Stimulated activated CD8-positive, alpha-beta memory T cell treated with anti-CD3 and anti-CD28 coated beads, Interleukin-4, amount 100 ng/mL, for 1 hour (primary cell): ENCODE results near the gene FAM163B.
"Not testable (repeated sequence)": the region's sequence is repeated elsewhere in the genome, so short reads cannot be mapped to it uniquely, and the experiment has no call there.

Experiments used
- DNase-seq, 2 donors: peaks; one replicate each; pipeline ENCODE4 v3.0.0-alpha.2; 2020; ENCODE audit warnings: low read depth in 2 of 2, low spot score in 1 of 2

FAM163B gene

DNA sequence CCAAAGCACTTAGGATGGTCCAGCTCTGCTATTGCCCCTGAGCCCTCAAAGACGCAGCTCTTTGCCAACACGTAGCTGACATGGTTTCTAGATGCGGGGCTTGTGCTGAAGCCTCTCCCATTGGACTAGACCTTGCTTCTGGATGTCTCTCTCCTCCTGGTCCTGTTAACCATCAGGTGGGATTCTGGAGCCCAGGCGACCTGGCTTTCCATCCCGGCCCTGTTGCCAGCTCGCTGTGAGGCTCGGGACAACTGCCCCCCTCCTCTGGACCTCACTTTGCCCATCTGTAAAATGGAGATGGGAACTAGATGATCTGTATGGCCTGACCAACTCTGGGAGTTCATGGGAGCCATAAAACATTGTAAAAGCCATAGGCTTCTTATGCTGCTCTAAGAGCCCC, 31.0 kb upstream of the FAM163B start:
- no peak for DNase-seq

DNA sequence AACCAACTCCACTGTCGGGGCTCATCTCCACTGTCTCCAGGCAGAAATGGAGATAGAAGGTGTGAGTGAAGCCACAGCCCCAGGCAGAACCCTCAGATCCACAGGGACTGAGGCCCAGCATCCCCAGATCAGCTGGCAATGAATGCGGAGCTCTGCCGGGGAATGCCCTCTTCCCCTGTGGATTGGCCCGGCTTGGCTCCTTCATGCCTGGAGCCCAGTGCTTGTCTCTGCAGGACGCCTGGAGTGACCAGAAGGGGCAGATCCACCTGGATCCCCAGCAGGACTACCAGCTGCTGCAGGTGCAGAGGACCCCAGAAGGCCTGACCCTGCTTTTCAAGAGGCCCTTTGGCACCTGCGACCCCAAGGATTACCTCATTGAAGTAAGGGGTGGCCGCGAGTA, 30.4 kb upstream of the FAM163B start:
- DNase-seq = no peak

DNA sequence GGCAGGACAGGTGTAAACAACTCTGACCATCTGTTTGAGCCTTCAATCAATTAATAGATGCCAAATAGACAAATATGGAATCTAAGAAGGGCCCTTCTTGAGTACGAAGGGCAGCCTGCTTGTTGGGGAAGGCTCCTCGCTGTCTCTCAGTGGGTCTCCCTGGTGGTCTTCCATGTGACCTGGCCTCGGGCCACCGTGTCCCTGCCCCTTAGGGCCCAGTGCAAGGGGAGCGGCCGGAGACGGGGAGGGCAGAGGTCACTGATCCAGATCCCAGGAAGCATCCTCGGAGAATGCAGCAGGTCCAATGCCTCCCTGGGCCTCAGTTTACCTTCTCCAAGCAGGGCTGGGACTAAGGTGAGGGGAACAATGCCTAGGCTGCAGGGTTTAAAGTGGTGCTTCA, 29.5 kb upstream of the FAM163B start:
- no peak for DNase-seq

DNA sequence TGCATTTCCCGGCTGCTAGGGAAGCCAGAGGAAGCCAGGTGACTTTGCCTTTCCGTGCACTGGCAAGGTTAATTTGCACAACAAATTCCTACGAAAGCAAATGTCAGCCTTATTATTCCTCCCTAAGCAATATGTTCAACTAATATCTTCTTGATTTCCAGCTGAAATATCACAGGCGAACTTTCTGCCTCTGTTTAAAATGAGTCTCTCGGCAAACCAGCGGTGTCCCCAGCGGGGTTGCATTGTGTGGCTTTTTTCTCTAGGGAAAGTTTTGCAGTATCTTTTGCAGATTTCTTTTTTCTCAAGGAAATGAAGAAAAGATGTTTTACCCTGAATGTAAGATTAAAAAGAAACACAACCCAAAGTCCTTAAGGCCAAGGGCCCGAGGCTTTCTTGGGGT, 28.9 kb upstream of the FAM163B start:
- no peak for DNase-seq

DNA sequence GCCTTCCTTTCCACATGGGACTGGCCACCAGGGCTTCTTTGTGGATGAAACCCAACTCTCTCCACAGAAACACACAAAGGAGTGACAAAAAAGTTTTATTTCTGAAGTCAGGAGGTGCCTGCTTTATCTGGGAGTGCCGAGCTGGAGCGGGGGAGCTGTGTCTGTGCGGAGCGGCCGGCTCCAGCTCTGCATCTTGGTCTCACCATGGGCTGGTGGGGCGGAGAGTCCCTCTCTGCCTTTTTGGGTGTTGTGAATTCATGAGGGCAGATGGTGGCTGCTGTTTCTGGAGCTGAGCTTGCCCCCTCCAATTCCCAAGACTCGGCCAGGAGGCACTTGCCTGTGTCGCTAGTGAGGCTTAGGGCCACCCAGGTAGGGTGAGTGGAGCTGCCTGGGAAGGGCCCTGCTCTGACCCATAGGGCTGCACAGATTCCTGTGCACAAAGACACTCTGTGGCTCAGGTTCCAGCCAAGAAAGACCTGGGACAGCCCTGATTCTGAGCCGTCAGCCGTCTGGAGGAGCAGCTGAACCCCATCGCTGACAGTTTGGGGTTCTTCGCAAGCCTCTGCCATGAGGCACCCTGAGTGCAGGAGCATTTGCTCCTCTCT, 28.4 kb upstream of the FAM163B start:
- no peak for DNase-seq

DNA sequence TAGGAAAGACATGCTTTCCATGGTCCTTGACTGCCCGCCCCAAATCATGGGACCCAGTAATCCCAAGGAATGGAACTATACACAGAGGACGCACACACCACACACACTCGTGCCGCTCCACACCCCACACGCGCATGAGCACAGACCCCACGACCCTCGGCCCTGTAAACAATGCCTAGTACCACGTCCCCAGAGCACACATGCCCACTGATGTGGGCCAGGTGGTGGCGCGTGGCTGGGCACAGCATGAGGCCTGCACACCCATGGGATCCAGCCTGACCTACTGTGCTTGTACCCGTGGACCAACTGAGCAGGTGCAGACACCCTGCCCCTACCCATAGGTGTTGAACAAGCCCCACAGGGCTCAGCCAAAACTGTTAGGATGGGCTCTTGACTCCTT, 27.7 kb upstream of the FAM163B start:
- DNase-seq = no peak

DNA sequence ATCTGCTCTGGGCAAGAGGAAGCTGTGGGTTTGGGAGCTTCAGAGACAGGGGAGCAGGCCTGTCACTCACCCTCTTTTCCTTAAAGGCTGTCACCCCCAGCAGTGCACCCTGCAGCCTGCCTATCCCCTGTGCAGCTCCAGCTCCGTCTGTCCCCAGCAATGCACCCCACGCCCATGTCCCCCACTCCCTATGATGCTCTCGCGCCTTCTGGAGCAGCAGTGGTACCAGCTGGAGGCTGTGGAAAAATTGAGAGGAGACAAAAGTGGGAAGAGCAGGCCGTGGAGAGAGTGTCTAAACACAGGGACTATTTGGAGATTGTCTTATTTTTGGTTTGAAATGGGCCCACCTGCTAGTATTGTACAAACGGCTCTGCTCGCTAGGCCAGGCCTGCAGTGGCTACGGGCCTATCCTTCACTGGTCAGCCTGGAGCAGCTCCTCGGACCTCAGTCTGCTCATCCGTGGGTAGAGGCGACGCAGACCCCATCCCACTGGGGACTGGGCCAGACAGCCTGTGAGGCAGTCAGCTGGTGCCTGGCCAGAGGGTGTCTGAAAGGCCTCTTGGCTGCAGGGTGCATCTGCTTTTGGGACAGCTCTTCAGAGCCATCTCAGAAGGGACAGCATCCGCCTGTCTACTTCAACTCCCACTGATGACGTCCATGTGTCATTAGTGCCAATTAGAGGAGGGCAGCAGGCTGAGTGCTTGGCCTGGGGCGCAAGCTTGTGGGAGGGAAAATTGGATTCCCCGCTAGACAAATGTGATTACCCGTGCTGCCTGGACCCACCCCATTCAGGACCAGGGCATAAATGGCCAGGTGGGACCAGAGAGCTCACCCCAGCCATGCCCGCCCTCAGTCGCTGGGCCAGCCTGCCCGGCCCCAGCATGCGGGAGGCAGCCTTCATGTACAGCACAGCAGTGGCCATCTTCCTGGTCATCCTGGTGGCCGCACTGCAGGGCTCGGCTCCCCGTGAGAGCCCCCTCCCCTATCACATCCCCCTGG, 26.6 kb upstream of the FAM163B start, which contains the start of gene DBH:
Gene DBH, plus strand, starts transcription at position 831 of the 999 bp plus-strand sequence. Its CDS starts 9 bp downstream, at position 840.
- no peak for DNase-seq

DNA sequence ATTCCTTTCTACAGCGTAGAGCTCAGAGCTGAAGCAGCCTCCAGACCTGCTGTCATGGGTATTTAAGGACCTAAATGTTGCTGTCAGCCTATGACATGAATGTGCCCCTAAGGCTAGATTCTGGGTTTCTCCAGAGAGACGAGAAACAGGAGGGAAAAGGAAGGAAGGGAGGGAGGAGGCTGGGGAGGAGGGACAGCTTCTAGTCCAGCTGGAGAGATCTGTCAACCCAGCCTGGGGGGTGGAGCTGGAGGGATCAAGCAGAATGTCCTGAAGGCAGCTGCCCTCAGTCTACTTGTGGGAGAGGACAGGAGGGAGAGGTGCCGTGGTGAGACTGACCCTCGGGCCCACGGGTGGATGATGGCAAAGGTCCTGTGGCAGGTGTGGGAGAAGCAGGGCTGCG, 25.9 kb upstream of the FAM163B start:
- DNase-seq = no peak

DNA sequence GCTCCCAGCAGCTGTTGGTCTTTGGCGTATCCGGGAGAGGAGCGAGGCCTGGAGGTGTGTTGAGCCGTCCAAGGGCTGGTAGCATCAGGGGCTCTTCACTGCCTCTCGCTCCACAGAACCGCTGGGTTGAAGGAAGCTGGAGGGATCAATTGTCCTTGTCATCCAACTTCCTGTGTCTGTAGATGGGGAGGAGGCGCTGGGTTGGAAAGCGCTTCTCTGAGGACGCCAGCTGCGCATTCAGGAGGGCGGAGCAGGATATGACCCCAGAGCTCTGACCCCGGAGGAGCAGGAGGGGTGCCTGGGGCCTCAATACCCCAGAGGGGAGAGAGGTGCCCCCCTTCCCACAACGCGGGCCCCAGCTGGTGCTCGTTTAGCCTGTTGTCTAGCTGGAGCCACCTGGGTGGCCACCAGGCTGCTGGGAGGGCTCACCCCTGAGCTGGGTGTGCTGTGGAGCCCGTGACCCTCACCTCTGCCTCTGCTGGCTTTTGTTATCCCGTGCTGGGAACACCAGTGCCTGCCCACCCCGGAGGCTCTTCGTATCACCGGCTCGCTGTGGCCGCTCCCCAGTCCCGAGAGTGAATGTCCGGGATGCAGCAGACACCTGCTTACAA, 25.0 kb upstream of the FAM163B start:
- no peak for DNase-seq

DNA sequence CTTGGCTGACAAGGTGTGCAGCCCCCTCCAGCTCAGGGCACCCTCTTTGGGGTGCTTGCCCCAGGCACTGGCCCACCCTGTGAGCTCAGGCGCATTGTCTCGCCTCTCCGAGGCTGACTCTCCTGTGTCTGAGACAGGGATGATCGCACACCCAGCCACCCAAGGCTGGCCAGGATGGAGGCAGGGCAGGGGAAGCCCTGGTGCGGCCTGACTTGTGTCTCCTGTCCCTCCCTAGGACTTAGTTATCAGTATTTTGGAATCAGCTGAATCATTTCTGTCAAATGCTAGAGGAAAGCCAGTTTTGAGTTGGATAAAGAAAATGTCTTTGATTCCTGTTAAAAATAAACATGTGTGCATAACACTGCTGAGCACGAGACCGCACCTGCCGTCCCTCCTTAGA, 24.5 kb upstream of the FAM163B start:
- DNase-seq = no peak

DNA sequence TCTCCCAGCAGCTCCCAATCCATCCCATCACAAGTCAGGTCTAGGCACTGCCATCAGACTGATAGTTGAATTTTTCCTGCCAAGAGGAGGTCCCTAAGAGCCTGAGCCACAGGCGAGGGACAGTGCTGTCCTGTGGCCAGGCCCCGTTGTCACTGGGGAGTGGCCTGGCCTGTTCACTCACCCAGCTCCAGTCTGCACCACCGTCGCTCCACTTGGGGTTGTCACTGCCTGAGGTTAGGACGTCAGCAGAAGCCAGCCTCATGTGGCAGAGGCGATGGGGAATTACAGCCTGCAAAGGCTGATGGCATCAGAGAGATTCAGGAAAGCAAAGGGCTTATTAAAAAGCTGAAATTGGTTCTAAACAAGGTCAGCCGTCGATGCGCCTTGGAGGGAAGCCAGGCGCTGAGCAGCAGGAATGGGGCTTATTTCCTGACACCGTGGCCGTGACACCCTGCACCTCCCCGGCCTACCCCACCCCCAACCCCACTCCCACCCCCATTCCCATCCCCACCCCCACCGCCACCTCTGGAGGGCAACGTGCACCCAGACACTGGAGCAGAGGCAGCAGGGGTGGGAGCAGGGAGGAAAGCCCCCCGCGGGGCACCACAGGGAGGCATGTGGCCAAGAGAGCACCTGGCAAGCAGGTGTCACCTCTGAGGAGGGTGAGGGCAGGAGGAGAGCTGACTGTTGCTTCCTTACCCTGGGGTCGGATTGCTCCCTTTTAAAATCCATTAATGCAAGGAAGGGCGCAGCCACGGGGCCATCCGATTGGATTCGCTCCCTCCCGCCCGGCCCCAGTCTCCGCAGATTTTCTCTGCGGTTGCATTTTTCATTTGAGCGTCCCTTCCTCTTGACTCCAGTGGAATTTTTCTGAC, 23.9 kb upstream of the FAM163B start:
- no peak for DNase-seq

DNA sequence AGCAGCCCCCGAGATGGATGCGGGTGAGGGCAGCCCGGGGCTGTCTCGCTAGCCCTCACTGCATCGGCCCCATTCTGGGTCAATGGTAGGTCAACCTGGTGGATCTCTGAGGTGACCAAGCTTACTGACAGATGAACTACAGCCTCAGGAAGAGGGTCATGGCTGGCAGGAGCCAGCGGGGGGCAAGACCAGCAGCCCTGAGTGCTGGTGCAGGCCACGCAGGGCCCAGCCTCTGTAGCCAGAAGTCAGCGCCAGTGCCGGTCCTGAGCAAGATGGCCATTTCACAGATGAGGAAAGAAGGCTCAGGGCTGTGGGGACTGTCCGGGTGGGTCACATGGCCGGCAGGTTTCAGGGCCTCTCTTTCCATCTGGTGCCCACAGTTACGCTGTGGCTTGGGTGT, 21.9 kb upstream of the FAM163B start:
- no peak for DNase-seq

DNA sequence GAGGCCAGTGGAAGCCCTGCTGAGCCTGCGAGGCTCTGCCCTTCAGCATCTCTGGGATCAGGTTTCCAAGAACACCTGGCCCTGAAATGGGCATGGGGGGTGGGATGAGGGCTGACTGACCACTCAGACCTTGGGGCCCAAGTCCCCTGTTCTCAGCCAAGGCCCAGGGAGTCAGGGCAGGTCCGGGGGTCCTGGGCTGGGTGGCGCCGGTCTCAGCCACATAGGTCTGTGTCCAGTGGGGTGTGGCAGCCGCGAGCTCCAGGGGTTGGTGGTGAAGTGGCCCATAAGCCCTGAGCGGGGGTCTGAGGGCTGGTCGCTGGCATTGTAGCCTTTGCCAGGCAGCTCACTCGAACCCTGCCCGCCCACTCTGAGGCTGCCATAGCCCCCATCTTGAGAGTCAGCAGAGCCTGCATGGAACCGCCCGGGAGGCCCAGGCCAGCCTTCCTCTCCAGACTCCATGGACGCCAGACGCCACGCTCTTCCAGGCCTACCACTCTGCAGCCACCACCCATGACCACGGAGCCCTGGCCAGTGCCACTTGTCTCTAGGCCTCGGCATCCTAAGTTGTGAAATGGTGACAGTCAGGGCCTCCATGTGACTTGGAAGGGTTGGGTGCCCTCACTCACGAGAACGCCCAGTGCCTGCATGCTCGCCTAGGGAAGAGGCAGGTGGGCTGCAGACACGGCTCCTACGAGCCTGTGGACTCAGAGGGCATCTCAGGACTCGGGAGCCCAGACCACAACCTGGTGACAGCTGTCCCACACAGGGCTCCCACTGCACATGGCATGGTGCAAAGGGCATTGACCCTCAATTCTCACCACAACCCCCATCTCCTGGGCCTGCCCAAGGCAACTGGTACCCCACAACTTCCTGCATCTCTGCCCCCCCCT, 20.3 kb upstream of the FAM163B start:
- DNase-seq = no peak

DNA sequence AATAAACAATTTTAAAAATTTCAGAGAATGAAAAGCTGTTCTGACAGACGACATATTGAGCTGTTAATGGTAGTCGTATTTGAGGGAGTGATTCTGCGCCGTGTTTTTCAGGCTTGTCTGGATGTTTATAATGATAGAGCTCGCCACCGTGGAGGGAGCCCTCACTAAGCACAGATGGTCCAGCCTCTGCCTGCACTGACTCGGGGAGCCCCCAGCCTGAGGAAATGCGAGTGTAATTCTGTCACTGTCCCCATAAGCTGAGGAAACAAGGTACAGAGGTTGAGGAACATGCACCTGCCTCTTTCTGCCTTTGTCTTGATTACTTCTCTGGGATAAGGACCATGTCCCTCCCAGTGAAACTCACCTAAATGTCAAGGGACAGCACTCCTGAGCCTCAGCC, 19.6 kb upstream of the FAM163B start:
- no peak for DNase-seq

DNA sequence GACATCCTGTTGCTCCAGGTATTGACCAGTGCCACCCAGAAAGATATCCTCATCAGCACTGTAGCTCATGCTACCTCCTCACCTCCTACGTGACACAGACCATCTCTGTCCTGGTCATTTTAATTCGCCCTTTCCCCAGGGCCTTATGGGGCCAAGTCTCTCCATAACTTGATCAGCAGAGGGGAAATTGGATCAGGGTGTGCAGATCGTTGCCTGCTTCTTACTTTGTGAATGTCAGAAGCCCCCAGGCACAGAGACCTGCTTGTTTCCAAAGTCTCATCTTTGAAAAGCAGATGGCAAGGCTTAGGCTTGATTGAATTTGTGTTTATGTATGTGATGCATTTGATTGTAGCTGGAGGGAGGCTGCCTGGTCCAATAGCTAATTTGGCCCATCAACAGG, 18.2 kb upstream of the FAM163B start:
- DNase-seq = no peak

DNA sequence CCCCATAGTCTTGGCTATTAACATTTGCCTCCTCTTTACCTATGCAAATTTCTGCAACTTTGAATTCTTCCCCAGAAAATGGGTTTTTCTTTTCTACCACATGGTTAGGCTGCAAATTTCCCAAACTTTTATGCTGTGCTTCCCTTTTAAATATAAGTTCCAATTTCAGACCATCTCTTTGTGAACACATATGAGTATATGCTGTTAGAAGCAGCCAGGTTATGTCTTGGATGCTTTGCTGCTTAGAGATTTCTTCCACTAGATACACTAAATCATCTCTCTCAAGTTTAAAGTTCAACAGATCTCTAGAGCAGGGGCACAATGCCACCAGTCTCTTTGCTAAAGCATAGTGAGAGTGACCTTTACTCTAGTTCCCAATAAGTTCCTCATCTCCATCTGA, 16.8 kb upstream of the FAM163B start:
- not testable (repeated sequence) for DNase-seq

DNA sequence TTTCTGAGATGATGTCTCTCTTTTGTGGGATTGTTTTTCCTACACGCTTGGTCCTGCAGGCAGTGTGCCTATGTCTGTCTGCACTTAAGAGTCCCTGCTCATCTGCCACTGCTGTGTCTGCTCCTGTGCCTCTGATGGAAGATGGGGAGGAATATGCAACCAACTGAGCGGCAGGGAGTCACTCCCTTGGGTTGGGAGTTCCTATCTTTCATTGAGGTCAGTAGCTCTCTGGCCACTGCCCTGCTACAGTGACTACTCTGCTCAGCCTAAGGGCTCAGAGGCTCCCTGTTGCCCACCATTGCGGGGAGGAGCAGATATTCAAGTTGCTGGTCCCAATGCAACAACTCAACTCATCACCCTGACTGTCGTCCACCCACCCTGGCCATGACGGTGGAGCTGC, 13.4 kb upstream of the FAM163B start:
- DNase-seq = no peak

DNA sequence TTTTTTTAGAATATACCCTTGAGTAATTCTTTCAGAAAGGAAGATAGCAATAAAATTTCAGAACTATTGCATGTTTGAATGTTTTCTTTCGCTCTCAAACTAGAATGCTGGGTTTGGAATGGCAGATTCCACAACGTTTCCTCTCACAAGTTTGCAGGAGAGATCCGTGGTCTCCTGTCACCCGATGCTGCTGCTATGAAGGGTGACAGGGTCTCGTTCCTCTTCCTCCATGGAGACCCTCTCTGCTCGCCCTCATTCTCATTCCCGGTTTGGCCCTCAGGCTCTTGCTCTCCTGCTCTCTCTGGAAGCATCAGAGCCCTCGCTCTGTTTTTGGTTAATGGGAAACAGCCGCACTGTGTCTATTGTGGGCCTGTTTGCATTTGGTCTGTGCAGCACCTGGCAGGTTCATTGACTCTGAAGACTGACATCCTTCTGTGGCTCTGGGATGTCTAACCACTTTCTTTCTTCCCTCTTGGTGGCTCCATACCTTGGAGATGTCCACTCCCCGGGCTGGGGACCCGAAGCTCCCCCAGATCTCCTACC, 12.6 kb upstream of the FAM163B start:
- DNase-seq = no peak

DNA sequence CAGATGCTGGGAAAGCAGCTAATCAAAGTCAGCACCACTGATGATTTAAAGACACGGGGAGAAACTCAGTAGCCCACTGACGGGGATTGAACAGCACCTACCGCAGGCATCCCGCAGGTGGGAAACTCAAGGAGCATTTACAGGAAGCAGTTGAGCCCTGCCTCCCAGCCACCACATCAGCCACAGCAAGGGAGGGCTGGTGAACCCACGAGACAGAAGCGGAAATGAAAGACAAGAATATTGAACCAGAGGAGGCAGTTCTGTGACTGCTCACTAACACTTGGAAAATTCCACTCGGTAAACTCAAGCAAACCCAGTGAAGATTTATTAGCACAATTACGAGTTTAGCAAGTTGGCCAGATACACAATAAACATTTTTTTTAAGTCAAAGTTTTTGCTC, 10.6 kb upstream of the FAM163B start:
- DNase-seq = peak; percentile 13 to 21

DNA sequence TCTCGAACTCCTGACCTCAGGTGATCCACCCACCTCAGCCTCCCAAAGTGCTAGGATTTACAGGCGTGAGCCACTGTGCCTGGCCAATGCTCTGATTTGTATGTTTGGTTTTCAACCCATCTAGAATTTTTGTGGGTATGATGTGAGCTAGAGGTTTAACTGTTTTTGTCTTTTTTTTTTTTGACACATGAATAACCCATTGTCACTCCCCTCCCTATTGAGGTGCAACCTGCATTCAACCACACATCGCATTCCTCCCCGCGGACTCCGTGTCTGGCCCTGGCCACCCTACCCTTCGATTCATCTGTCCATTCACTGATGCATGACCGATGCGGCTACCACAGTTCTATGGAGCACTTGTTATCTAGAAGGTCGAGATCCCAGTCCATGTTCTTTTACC, 9.5 kb upstream of the FAM163B start:
- DNase-seq = no peak
